B cell (primary cell): Measurements from ENCODE around the gene IMP3. TPM values are rescaled to one million over a fixed set of nuclear protein-coding genes. Genes with fewer than 3 reads are reported as not detected.

Source experiments
- polyA plus RNA-seq: library from polyadenylated mRNA; depleted of rRNA; stranded (reverse); fragments of >200 nt; gene quantifications from 2 replicates; pipeline ENCODE4 v1.2.3, GENCODE V29; 2012
- total RNA-seq, 2 donors: library from RNA; stranded (reverse); fragments of 120-200 nt in 1 of 2; gene quantifications; 1 replicate in 1 of 2; 2 replicates in 1 of 2; pipeline versions ENCODE4 v1.2.3 to v1.2.4, GENCODE V29; 2013 to 2022

Gene IMP3
- total and polyA plus RNA-seq, 2 donors (not counting 1 experiment from before 2014, with no cell fraction given): 60.8 to 85.1 TPM

Other genes with a start within 250 kb of the IMP3 start
- 153 and 161 TPM in 2 replicates for gene SIN3A, start 188.5 kb downstream of the IMP3 start, total RNA-seq
- gene SIN3A, start 188.5 kb downstream of the IMP3 start, polyA plus RNA-seq: 32.0 and 47.9 TPM in 2 replicates
- 15.5 and 19.9 TPM in 2 replicates for gene PTPN9, start 60.9 kb downstream of the IMP3 start, total RNA-seq
- 8.3 and 11.8 TPM in 2 replicates for gene PTPN9, start 60.9 kb downstream of the IMP3 start, polyA plus RNA-seq
- 19.6 and 23.5 TPM in 2 replicates for gene SNUPN, start 14.5 kb downstream of the IMP3 start, total RNA-seq
- gene SNUPN, start 14.5 kb downstream of the IMP3 start, polyA plus RNA-seq: 10.5 and 10.8 TPM in 2 replicates
- gene SNX33, start 7.7 kb upstream of the IMP3 start, total RNA-seq: 0.59 and 1.2 TPM in 2 replicates
- 0.12 and 0.22 TPM in 2 replicates for gene SNX33, start 7.7 kb upstream of the IMP3 start, polyA plus RNA-seq
- 0.15 and 0.17 TPM in 2 replicates for gene CSPG4, start 72.6 kb upstream of the IMP3 start, total RNA-seq
- 0.03 TPM in 1 of 2 replicates, not detected in the other for gene CSPG4, start 72.6 kb upstream of the IMP3 start, polyA plus RNA-seq
- gene UBE2Q2, start 203.2 kb upstream of the IMP3 start, total RNA-seq: 31.2 and 33.6 TPM in 2 replicates
- 11.4 and 14.7 TPM in 2 replicates for gene UBE2Q2, start 203.2 kb upstream of the IMP3 start, polyA plus RNA-seq